Prostate gland (tissue), 2 donors: Measurements from ENCODE around the gene SLAMF8.

ENCODE experiments used
- CTCF ChIP-seq, 4 experiments: fragments of 200-600 bp in 2 of 4; fragments of 450-650 bp in 2 of 4; sonication (generic) in 2 of 4; IDR thresholded peaks; 1 replicate in 3 of 4; 2 replicates in 1 of 4; pipeline ENCODE4 v1.5.1; 2016 to 2019; ENCODE audit warnings: antibody characterized with exemption in 4 of 4, mild to moderate bottlenecking in 2 of 4, moderate library complexity in 2 of 4
- POLR2A ChIP-seq: fragments of 450-650 bp; IDR thresholded peaks from one replicate; pipeline ENCODE4 v1.6.1; 2016; ENCODE audit warnings: antibody characterized with exemption, mild to moderate bottlenecking

DNA sequence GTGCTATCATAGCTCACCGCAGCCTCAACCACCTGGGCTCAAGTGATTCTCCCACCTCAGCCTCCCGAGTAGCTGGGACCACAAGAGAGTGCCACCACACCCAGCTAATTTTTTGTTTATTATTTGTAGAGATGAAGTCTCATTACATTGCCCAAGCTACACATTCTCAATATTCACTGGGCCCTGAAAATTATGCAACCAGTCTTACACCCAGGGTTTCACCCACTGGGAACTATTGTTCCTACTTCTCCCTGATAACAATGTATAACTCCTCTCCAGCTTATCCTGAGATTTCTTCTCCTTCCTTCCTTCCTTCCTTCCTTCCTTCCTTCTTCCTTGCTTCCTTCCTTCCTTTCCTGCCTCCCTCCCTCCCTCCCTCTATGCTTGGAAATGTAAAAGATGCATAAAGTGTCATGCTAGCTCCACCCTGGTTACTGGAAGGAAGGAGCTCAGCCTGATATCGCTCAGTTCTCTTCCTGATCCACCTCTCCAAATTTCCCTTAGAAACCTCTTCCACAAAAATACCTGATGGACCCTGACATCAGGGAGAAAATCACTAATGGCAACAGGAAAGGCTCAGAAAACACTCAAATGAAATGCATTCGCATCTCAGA lies 47.0 kb downstream of the SLAMF8 start:
- no peak for TF ChIP-seq CTCF (IDR thresholded peaks at IDR 0.05)
- no peak for TF ChIP-seq POLR2A
